ENCODE data around the gene PRPS1L1. TPM values are rescaled to one million over a fixed set of nuclear protein-coding genes. Genes with fewer than 3 reads are reported as not detected.

The PRPS1L1 gene
- polyA plus RNA-seq, 6 donors from 2014 or later, result not detected

- no peaks in the 10 kb centered on the region for H3K4me1 Mint-ChIP-seq
- peaks cover 0 to 7% of the 10 kb centered on the region in 2 donors for H3K36me3 Mint-ChIP-seq
- H3K27me3 Mint-ChIP-seq, result peaks cover 4 to 8% (median 6%) of the 10 kb centered on the region in 3 donors
- H3K4me3 Mint-ChIP-seq, result no peak overlapping the region
- no peak for ATAC-seq (ENCODE audit: low read depth in 2 of 2)
- DNase-seq, result no peak
- H3K27ac Mint-ChIP-seq, result no peak overlapping the region
- H3K9me3 Mint-ChIP-seq, result peaks cover 4 to 13% (median 7%) of the 10 kb centered on the region in 7 donors
Measured at GRCh38 chr7:18038382-18038781, 10.7 kb upstream of the PRPS1L1 start.

- H3K36me3 Mint-ChIP-seq, result peaks cover 0 to 2% of the 10 kb centered on the region in 2 donors
- no peak for DNase-seq
- H3K9me3 Mint-ChIP-seq, result peaks cover under 1 to 9% (median 2%) of the 10 kb centered on the region in 7 donors
- no peak overlapping the region for H3K27ac Mint-ChIP-seq
- H3K4me1 Mint-ChIP-seq, result no peaks in the 10 kb centered on the region
- H3K27me3 Mint-ChIP-seq, result peaks cover 4 to 8% (median 8%) of the 10 kb centered on the region in 3 donors
- no peak overlapping the region for H3K4me3 Mint-ChIP-seq
- ATAC-seq (ENCODE audit: low read depth in 2 of 2), result no peak
Measured at GRCh38 chr7:18037609-18038008, 10.0 kb upstream of the PRPS1L1 start.

- H3K4me1 Mint-ChIP-seq, result no peaks in the 10 kb centered on the region
- peaks cover 4 to 8% (median 8%) of the 10 kb centered on the region in 3 donors for H3K27me3 Mint-ChIP-seq
- ATAC-seq (ENCODE audit: low read depth in 2 of 2) (no peak), DNase-seq (no peak)
- H3K36me3 Mint-ChIP-seq, result no peaks in the 10 kb centered on the region
- H3K4me3 Mint-ChIP-seq, result no peak overlapping the region
- peaks cover 0 to 5% (median 0%) of the 10 kb centered on the region in 7 donors for H3K9me3 Mint-ChIP-seq
- no peak overlapping the region for H3K27ac Mint-ChIP-seq
Measured at GRCh38 chr7:18036783-18037182, 9.1 kb upstream of the PRPS1L1 start.

GRCh38 chr7:18030758-18031157, 3.1 kb upstream of the PRPS1L1 start:
- H3K4me1 Mint-ChIP-seq, result no peaks in the 10 kb centered on the region
- DNase-seq, result no peak

GRCh38 chr7:18020138-18020715, 7.4 kb downstream of the PRPS1L1 start:
- ATAC-seq (ENCODE audit: low read depth in 2 of 2), result no peak
- Mint-ChIP-seq H3K27me3 (peaks cover 6 to 10% (median 8%) of the 10 kb centered on the region in 3 donors), H3K4me3 (no peak overlapping the region), H3K36me3 (peaks cover 0 to 1% of the 10 kb centered on the region in 2 donors), H3K4me1 (no peaks in the 10 kb centered on the region), H3K27ac (no peak overlapping the region), H3K9me3 (peaks cover 0 to 9% (median 4%) of the 10 kb centered on the region in 7 donors)
- DNase-seq, result no peak

More at GRCh38 chr7:18030758-18031157, 3.1 kb upstream of the PRPS1L1 start:
- Mint-ChIP-seq H3K9me3 (no peaks in the 10 kb centered on the region), H3K4me3 (no peak overlapping the region), H3K27ac (no peak overlapping the region), H3K27me3 (peaks cover 0 to 14% (median 5%) of the 10 kb centered on the region in 3 donors), H3K36me3 (no peaks in the 10 kb centered on the region)
- no peak for ATAC-seq (ENCODE audit: low read depth in 2 of 2)

GRCh38 chr7:18019555-18019954, 8.1 kb downstream of the PRPS1L1 start:
- H3K27me3 Mint-ChIP-seq, result peaks cover 13 to 16% (median 15%) of the 10 kb centered on the region in 3 donors
- H3K36me3 Mint-ChIP-seq, result peaks cover 0 to 8% of the 10 kb centered on the region in 2 donors
- no peaks in the 10 kb centered on the region for H3K4me1 Mint-ChIP-seq
- H3K9me3 Mint-ChIP-seq, result peaks cover 0 to 13% (median 3%) of the 10 kb centered on the region in 7 donors
- ATAC-seq (ENCODE audit: low read depth in 2 of 2), result no peak
- no peak for DNase-seq
- H3K4me3 Mint-ChIP-seq, result no peak overlapping the region
- no peak overlapping the region for H3K27ac Mint-ChIP-seq

GRCh38 chr7:18018296-18019215, 9.1 kb downstream of the PRPS1L1 start:
- Mint-ChIP-seq H3K27me3 (peaks cover 15 to 21% (median 19%) of the 10 kb centered on the region in 3 donors), H3K27ac (no peak overlapping the region), H3K36me3 (peaks cover 0 to 8% of the 10 kb centered on the region in 2 donors)

GRCh38 chr7:18016547-18017444, 10.8 kb downstream of the PRPS1L1 start:
- Mint-ChIP-seq H3K27ac (no peak overlapping the region), H3K36me3 (peaks cover 0 to 8% of the 10 kb centered on the region in 2 donors), H3K4me1 (no peaks in the 10 kb centered on the region), H3K4me3 (no peak overlapping the region), H3K27me3 (peaks cover 15 to 23% (median 21%) of the 10 kb centered on the region in 3 donors), H3K9me3 (peaks cover 0 to 11% (median 3%) of the 10 kb centered on the region in 7 donors)
- ATAC-seq (ENCODE audit: low read depth in 2 of 2), result no peak
- DNase-seq, result no peak

More at GRCh38 chr7:18018296-18019215, 9.1 kb downstream of the PRPS1L1 start:
- Mint-ChIP-seq H3K9me3 (peaks cover 0 to 14% (median 3%) of the 10 kb centered on the region in 7 donors), H3K4me1 (no peaks in the 10 kb centered on the region), H3K4me3 (no peak overlapping the region)
- no peak for DNase-seq
- ATAC-seq (ENCODE audit: low read depth in 2 of 2), result no peak

- Mint-ChIP-seq H3K4me3 (no peak overlapping the region), H3K9me3 (peaks cover 0 to 12% (median 2%) of the 10 kb centered on the region in 7 donors), H3K36me3 (peaks cover 0 to 8% of the 10 kb centered on the region in 2 donors), H3K27ac (no peak overlapping the region), H3K27me3 (peaks cover 21 to 32% (median 28%) of the 10 kb centered on the region in 3 donors), H3K4me1 (no peaks in the 10 kb centered on the region)
- DNase-seq (no peak), ATAC-seq (ENCODE audit: low read depth in 2 of 2) (no peak)
Measured at GRCh38 chr7:18013936-18014335, 13.7 kb downstream of the PRPS1L1 start.

GRCh38 chr7:18004372-18004771, 23.3 kb downstream of the PRPS1L1 start:
- DNase-seq (no peak), ATAC-seq (ENCODE audit: low read depth in 2 of 2) (no peak)
- no peak overlapping the region for H3K4me3 Mint-ChIP-seq
- no peaks in the 10 kb centered on the region for H3K4me1 Mint-ChIP-seq
- H3K27me3 Mint-ChIP-seq, result peaks cover 0 to 8% (median 4%) of the 10 kb centered on the region in 3 donors
- H3K9me3 Mint-ChIP-seq, result peaks cover 5 to 23% (median 8%) of the 10 kb centered on the region in 7 donors
- H3K36me3 Mint-ChIP-seq, result no peaks in the 10 kb centered on the region
- no peak overlapping the region for H3K27ac Mint-ChIP-seq

GRCh38 chr7:18003286-18003994, 24.2 kb downstream of the PRPS1L1 start:
- DNase-seq, result no peak
- no peak for ATAC-seq (ENCODE audit: low read depth in 2 of 2)
- Mint-ChIP-seq H3K4me3 (no peak overlapping the region), H3K27ac (no peak overlapping the region), H3K36me3 (no peaks in the 10 kb centered on the region), H3K9me3 (peaks cover 5 to 25% (median 12%) of the 10 kb centered on the region in 7 donors), H3K27me3 (peaks cover 0 to 11% (median 2%) of the 10 kb centered on the region in 3 donors), H3K4me1 (no peaks in the 10 kb centered on the region)

GRCh38 chr7:17998692-17999091, 29.0 kb downstream of the PRPS1L1 start:
- ATAC-seq (ENCODE audit: low read depth in 2 of 2) (no peak), DNase-seq (no peak)
- H3K9me3 Mint-ChIP-seq, result peaks cover 4 to 15% (median 9%) of the 10 kb centered on the region in 7 donors
- H3K4me1 Mint-ChIP-seq, result no peaks in the 10 kb centered on the region
- no peak overlapping the region for H3K4me3 Mint-ChIP-seq
- H3K36me3 Mint-ChIP-seq, result no peaks in the 10 kb centered on the region
- H3K27ac Mint-ChIP-seq, result no peak overlapping the region
- H3K27me3 Mint-ChIP-seq, result peaks cover 0 to 11% (median 4%) of the 10 kb centered on the region in 3 donors

Data from naive B cell (primary cell).